ENCODE data around the gene SRPX2. TPM values are rescaled to one million over a fixed set of nuclear protein-coding genes. Genes with fewer than 3 reads are reported as not detected.
"Not testable (repeated sequence)": the region's sequence is repeated elsewhere in the genome, so short reads cannot be mapped to it uniquely, and the experiment has no call there.

Gene SRPX2
- total RNA-seq, 2 donors from 2014 or later, result 60.7 to 61.2 TPM

GRCh38 chrX:100721328-100721727 is 77.3 kb downstream of the SRPX2 start:
- Histone ChIP-seq H3K36me3 (no peaks in the 10 kb centered on the region), H3K9me3 (no peaks in the 10 kb centered on the region), H3K4me1 (ENCODE audit: control insufficient read depth in 1 of 2, low read depth in 2 of 2) (no peaks in the 10 kb centered on the region), H3K27ac (no peak overlapping the region), H3K4me3 (no peak overlapping the region), H3K27me3 (replicated peaks; ENCODE audit: insufficient read depth) (no peaks in the 10 kb centered on the region)
- DNase-seq (ENCODE audit: low spot score) (no peak), ATAC-seq (ENCODE audit: insufficient number of reproducible peaks, low FRiP score, low read depth) (no peak)
- TF ChIP-seq CTCF (IDR thresholded peaks at IDR 0.05), result no peak

GRCh38 chrX:100724006-100724405 is 80.0 kb downstream of the SRPX2 start:
- H3K36me3 ChIP-seq; ATAC-seq (ENCODE audit: insufficient number of reproducible peaks, low FRiP score, low read depth); DNase-seq (ENCODE audit: low spot score); H3K27ac ChIP-seq; H3K4me1 ChIP-seq (ENCODE audit: control insufficient read depth in 1 of 2, low read depth in 2 of 2); H3K27me3 ChIP-seq (replicated peaks; ENCODE audit: insufficient read depth); H3K9me3 ChIP-seq; H3K4me3 ChIP-seq: not testable (repeated sequence)

Other genes with a start within 250 kb of the SRPX2 start
- gene PCDH19, start 233.9 kb upstream of the SRPX2 start, total RNA-seq, result 1 to 10 TPM in 1 of 2 donors, under 1 TPM in 1; 0.41 to 3.0 TPM
- not detected for gene TNMD, start 59.3 kb upstream of the SRPX2 start, total RNA-seq
- gene TSPAN6, start 7.4 kb upstream of the SRPX2 start, total RNA-seq, result 10 to 100 TPM in 1 of 2 donors, 1 to 10 TPM in 1; 7.2 to 13.0 TPM
- gene SYTL4, start 87.9 kb downstream of the SRPX2 start, total RNA-seq, result 10 to 100 TPM; 13.1 to 13.5 TPM
- gene CSTF2, start 176.2 kb downstream of the SRPX2 start, total RNA-seq, result 1 to 10 TPM; 7.2 to 9.2 TPM
- gene NOX1, start 230.2 kb downstream of the SRPX2 start, total RNA-seq, result not detected

Measured in thoracic aorta (tissue), 2 donors.